Measurements from ENCODE around the gene SHB.

The SHB gene

DNA sequence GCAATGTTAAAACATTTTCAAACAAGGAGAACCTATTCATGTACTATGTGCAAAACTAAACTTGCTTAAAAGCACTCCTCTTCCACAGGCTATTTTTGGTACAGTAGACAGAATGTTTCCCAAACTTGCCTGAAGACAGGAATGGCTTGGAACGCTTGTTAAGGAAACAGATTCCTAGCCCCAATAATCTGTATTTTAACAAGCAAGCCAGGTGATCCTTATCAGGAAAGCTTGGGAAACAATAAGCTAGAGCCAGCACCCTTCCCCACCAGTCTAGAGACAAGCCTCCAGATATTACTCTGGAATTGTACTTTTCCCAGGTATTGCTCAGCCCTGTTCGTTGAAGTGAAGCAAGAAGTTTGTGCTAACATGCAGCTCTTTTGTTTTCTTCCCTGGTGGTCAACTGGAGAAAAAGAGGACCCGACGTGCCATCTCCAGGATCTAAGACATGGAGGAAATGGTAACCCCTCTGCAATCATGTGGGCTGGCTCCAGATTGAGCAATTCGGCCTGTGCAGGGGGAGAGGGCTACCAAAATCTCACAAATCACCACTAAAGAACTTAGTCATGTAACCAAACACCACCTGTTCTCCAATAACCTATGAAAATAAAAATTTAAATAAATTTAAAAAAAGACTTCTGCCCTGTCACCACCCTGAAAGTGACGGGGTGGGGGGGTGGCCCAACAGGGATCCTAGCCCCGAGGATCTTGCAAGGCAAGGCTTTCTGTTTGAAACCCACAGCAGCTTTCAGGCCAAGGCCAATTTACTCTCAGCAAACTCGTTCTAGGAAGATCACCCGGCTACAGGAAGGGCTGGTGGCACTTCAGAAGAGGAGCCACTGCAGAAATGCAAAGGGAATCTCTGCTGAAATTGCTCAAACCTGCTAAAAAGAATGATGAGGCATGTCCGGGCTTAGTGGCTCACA lies 48.6 kb downstream of the SHB start:
- H3K27ac ChIP-seq (ENCODE audit: low read depth, low read length): peak overlapping the region; percentile 86
- peaks cover 67% of the 10 kb centered on the region for H3K4me1 ChIP-seq (ENCODE audit: control insufficient read depth, insufficient read depth, low read length)
- no peak overlapping the region for H3K9ac ChIP-seq (ENCODE audit: low read length)

DNA sequence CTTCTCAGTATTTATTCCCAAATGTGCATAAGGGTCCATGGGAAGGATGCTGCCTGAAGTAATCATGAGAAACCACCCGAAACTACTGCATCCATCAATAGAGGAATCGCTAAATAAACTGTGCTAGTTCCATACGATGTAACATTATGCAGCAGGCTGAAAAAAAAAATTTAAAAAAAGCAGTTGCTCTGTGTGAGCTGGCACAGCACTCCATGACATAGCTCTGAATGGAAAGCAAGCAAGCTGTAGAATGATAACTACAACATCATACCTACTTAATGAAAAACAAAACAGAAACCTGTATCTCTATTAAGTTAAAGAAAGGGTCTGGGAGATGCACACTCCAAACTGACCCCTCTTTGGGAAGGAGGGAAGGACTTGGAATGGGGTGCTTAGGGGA lies 49.3 kb downstream of the SHB start:
- H3K4me1 ChIP-seq (ENCODE audit: control insufficient read depth, insufficient read depth, low read length): peaks cover 61% of the 10 kb centered on the region
- no peaks in the 10 kb centered on the region for H3K36me3 ChIP-seq (ENCODE audit: control insufficient read depth, insufficient read depth, low read length)
- H3K9ac ChIP-seq (ENCODE audit: low read length): no peak overlapping the region
- no peaks in the 10 kb centered on the region for H3K27me3 ChIP-seq (ENCODE audit: control insufficient read depth, insufficient read depth, low read length)
- peak overlapping the region; percentile 86 for H3K27ac ChIP-seq (ENCODE audit: low read depth, low read length)
- H3K4me3 ChIP-seq (ENCODE audit: low read length): no peak overlapping the region

More for the DNA sequence above, 48.6 kb downstream of the SHB start:
- Histone ChIP-seq H3K36me3 (ENCODE audit: control insufficient read depth, insufficient read depth, low read length) (no peaks in the 10 kb centered on the region), H3K27me3 (ENCODE audit: control insufficient read depth, insufficient read depth, low read length) (no peaks in the 10 kb centered on the region), H3K4me3 (ENCODE audit: low read length) (no peak overlapping the region)

- Histone ChIP-seq H3K4me3 (ENCODE audit: low read length) (no peak overlapping the region), H3K36me3 (ENCODE audit: control insufficient read depth, insufficient read depth, low read length) (no peaks in the 10 kb centered on the region), H3K27ac (ENCODE audit: low read depth, low read length) (peak overlapping the region; percentile 86), H3K4me1 (ENCODE audit: control insufficient read depth, insufficient read depth, low read length) (peaks cover 55% of the 10 kb centered on the region), H3K9ac (ENCODE audit: low read length) (no peak overlapping the region), H3K27me3 (ENCODE audit: control insufficient read depth, insufficient read depth, low read length) (no peaks in the 10 kb centered on the region)
Measured at GRCh38 chr9:38018958-38019602, 49.9 kb downstream of the SHB start.

GRCh38 chr9:38018241-38018957 lies 50.6 kb downstream of the SHB start:
- peaks cover 48% of the 10 kb centered on the region for H3K4me1 ChIP-seq (ENCODE audit: control insufficient read depth, insufficient read depth, low read length)
- no peaks in the 10 kb centered on the region for H3K27me3 ChIP-seq (ENCODE audit: control insufficient read depth, insufficient read depth, low read length)
- H3K36me3 ChIP-seq (ENCODE audit: control insufficient read depth, insufficient read depth, low read length): no peaks in the 10 kb centered on the region
- H3K4me3 ChIP-seq (ENCODE audit: low read length): no peak overlapping the region
- H3K9ac ChIP-seq (ENCODE audit: low read length): no peak overlapping the region
- peak overlapping the region; percentile 86 for H3K27ac ChIP-seq (ENCODE audit: low read depth, low read length)

DNA sequence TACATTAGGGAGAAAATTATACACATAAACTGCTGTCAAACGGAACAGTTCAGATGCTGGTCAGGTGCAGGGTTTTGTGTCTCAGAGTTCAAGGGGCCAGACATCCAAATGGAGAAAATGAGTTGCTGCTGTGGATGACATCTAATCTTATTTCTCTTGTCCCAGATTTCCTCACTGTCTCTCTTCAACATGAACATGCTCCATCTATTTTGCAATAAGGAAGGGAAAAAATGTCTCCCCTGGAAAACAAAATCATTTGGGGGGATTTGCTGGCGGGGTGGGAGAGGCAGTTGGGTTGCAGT lies 51.2 kb downstream of the SHB start:
- Histone ChIP-seq H3K27ac (ENCODE audit: low read depth, low read length) (peak overlapping the region; percentile 60), H3K4me1 (ENCODE audit: control insufficient read depth, insufficient read depth, low read length) (peaks cover 42% of the 10 kb centered on the region), H3K27me3 (ENCODE audit: control insufficient read depth, insufficient read depth, low read length) (no peaks in the 10 kb centered on the region), H3K9ac (ENCODE audit: low read length) (no peak overlapping the region), H3K4me3 (ENCODE audit: low read length) (no peak overlapping the region), H3K36me3 (ENCODE audit: control insufficient read depth, insufficient read depth, low read length) (no peaks in the 10 kb centered on the region)

DNA sequence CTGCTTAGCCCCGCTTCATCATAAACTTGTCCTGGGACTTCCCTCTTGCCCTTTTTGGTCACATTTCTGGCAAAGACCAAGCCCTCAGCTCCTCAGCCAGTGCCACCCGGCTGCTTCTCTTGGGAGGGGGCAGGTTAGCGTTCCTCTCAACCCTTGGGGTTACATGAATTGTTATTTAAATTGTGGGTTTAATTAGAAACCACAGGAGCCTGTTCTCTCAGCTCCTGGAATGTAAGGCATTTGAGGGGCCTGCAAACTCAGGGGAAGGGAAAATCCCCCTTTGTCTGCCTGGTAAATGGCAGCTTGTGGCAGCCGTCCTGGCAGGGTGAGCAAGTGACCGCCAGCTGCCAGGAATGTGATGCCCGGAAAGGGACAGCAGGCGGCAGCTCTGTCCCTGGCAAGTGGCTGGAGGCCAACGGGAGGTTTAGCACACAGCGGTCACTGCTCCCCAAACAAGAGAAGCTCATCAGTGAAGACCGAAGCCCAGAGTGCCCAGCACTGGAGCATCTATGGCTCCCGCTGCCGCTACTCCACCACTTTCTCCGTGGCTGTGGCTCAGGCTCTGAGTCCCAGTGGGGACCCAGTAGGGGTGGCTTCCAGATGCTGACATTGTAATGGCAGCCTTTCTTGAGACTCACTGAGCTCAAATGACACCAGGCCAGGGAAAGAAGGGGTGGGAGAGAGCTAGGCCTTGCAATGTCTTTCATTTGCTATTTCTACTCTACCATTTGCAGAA lies 51.7 kb downstream of the SHB start:
- H3K9ac ChIP-seq (ENCODE audit: low read length): no peak overlapping the region
- H3K4me1 ChIP-seq (ENCODE audit: control insufficient read depth, insufficient read depth, low read length): peaks cover 38% of the 10 kb centered on the region
- peak overlapping the region; percentile 60 for H3K27ac ChIP-seq (ENCODE audit: low read depth, low read length)
- no peaks in the 10 kb centered on the region for H3K36me3 ChIP-seq (ENCODE audit: control insufficient read depth, insufficient read depth, low read length)
- H3K4me3 ChIP-seq (ENCODE audit: low read length): no peak overlapping the region
- no peaks in the 10 kb centered on the region for H3K27me3 ChIP-seq (ENCODE audit: control insufficient read depth, insufficient read depth, low read length)

DNA sequence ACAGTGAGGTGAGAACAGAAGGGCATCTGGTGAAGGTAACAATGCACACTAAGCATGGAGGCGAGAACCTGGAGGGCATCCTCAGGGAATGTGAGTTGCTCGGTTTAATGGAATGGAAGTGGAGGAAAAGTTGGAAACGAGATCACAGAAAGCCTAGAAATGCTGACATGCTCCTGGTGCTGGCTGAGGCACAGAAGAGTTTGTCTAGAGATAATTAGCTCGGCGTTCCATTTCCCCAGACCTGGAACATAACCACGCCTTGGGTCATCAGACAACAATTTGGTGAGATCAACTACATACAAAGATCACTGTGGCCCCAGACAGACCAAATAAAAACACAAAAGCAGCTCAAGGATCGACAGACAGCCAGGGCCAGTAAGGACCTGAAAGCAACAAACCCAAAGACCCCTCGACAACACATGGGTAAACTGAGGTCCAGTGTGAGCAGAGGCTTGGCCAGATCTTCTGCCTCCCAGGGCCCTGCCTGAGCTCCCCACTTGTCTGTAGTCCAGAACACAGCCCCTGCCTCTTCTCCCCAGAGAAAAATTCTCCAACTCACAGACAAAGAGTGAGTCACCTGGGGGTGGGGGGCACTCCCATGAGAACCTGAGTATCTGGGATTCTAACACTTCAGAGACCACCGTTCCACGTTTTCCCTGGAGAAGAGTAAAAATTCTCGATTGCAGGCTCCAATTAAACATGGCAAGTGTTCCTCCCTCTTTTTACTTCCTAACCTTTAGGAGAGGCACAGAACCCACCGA lies 52.5 kb downstream of the SHB start:
- Histone ChIP-seq H3K36me3 (ENCODE audit: control insufficient read depth, insufficient read depth, low read length) (no peaks in the 10 kb centered on the region), H3K27me3 (ENCODE audit: control insufficient read depth, insufficient read depth, low read length) (no peaks in the 10 kb centered on the region), H3K4me3 (ENCODE audit: low read length) (no peak overlapping the region), H3K9ac (ENCODE audit: low read length) (no peak overlapping the region), H3K27ac (ENCODE audit: low read depth, low read length) (peak overlapping the region; percentile 60), H3K4me1 (ENCODE audit: control insufficient read depth, insufficient read depth, low read length) (peaks cover 38% of the 10 kb centered on the region)

GRCh38 chr9:38015906-38016305 lies 53.1 kb downstream of the SHB start:
- no peak overlapping the region for H3K4me3 ChIP-seq (ENCODE audit: low read length)
- no peak overlapping the region for H3K9ac ChIP-seq (ENCODE audit: low read length)
- no peaks in the 10 kb centered on the region for H3K36me3 ChIP-seq (ENCODE audit: control insufficient read depth, insufficient read depth, low read length)
- H3K4me1 ChIP-seq (ENCODE audit: control insufficient read depth, insufficient read depth, low read length): peaks cover 38% of the 10 kb centered on the region
- no peaks in the 10 kb centered on the region for H3K27me3 ChIP-seq (ENCODE audit: control insufficient read depth, insufficient read depth, low read length)
- H3K27ac ChIP-seq (ENCODE audit: low read depth, low read length): no peak overlapping the region

DNA sequence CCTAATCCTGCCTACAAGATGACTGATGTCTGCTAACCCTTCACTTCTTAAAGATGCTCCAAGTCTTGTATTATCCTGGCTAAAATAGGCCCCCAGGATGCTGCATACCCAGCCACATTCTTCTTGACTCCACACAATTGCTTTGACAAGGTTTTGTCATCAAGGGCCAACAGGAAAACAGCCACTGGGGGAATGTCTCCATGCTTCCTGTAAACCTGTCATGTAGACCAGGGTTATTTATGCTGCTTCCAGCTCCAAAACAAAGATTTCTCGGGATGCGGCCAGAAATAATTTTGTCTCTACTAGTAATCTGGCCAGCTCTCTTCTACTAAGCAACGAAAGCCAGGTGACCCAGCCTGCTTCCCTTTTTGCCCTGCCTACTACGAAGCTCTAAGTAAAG lies 53.8 kb downstream of the SHB start:
- H3K9ac ChIP-seq (ENCODE audit: low read length): no peak overlapping the region
- no peaks in the 10 kb centered on the region for H3K27me3 ChIP-seq (ENCODE audit: control insufficient read depth, insufficient read depth, low read length)
- H3K4me3 ChIP-seq (ENCODE audit: low read length): no peak overlapping the region
- peaks cover 36% of the 10 kb centered on the region for H3K4me1 ChIP-seq (ENCODE audit: control insufficient read depth, insufficient read depth, low read length)
- no peak overlapping the region for H3K27ac ChIP-seq (ENCODE audit: low read depth, low read length)
- H3K36me3 ChIP-seq (ENCODE audit: control insufficient read depth, insufficient read depth, low read length): no peaks in the 10 kb centered on the region

DNA sequence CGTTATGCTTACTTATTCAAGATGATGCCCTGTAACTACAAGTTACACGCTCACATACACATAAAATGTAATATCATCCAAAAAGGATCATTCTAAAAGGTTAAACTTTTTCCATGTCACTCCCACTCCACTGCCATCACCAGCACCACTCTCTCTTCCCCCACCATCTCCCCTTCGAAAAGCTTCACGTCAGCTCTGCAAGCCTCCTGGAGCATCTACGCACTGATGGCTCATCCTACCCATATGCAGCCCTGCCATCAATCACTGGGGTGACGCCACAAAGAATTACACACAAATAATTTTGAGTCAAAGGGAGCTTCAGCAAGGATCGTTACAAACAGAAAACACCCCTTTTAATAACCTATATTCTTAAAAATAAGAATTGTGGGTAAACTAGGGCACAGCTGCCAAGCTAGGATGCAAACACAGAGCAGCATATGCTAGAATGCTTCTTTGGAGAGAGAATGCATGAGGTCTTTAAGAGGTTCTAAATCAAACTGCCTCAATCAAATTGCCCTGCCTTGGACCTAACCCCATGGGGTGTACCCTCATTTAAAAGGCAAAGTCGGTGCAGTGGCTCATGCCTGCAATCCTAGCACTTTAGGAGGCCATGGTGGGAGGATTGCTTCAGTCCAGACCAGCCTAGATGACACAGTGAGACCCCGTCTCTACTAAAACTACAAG lies 56.1 kb downstream of the SHB start:
- H3K27me3 ChIP-seq (ENCODE audit: control insufficient read depth, insufficient read depth, low read length): no peaks in the 10 kb centered on the region
- no peak overlapping the region for H3K27ac ChIP-seq (ENCODE audit: low read depth, low read length)
- no peak overlapping the region for H3K4me3 ChIP-seq (ENCODE audit: low read length)
- H3K9ac ChIP-seq (ENCODE audit: low read length): no peak overlapping the region
- no peaks in the 10 kb centered on the region for H3K36me3 ChIP-seq (ENCODE audit: control insufficient read depth, insufficient read depth, low read length)
- H3K4me1 ChIP-seq (ENCODE audit: control insufficient read depth, insufficient read depth, low read length): peaks cover 18% of the 10 kb centered on the region

DNA sequence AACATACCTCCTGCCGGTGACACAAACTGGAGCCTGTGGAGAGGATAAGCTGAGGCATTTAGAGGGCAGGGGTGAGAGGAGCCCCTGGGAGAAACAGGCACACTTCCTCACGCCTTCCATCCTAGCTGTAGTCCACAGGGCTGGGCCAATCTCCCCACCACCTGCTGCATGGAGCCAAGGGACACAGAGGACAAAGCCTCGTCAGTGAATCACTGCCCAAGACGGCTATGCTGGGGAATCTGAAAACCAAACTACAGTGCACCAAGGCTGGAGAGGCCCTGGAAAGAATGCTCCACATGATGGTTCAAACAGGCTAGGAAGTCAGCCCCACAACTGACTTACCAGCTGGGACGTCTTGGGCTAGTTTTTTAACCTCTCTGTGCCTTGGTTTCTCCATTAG lies 57.0 kb downstream of the SHB start:
- no peak overlapping the region for H3K27ac ChIP-seq (ENCODE audit: low read depth, low read length)
- no peaks in the 10 kb centered on the region for H3K27me3 ChIP-seq (ENCODE audit: control insufficient read depth, insufficient read depth, low read length)
- peaks cover 10% of the 10 kb centered on the region for H3K4me1 ChIP-seq (ENCODE audit: control insufficient read depth, insufficient read depth, low read length)
- H3K36me3 ChIP-seq (ENCODE audit: control insufficient read depth, insufficient read depth, low read length): no peaks in the 10 kb centered on the region
- no peak overlapping the region for H3K9ac ChIP-seq (ENCODE audit: low read length)
- no peak overlapping the region for H3K4me3 ChIP-seq (ENCODE audit: low read length)
